Measurements from ENCODE around the gene CES3. TPM values are rescaled to one million over a fixed set of nuclear protein-coding genes. Genes with fewer than 3 reads are reported as not detected.

The CES3 gene
- total RNA-seq, 1 experiment from 2014 or later: 3.7 TPM

DNA sequence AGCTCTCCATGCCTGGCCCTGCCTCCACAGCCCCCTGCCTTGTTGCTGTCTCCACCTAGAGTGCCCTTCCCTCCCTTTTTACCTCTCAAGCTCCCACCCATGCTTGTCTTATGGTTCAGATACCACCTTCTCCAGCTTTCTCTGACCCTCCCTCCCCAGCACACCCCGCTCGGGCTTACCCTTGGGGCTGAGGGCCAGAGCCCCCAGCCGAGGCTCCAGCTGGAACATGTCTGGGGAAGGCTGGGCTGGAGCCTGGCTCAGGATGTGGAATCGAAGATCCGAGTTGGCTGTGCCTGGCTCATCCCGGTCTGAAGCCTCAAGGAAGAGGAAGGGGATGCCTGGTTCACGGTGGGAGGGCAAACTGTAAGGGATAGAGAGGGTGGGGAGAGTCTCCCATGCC is 46.0 kb upstream of the CES3 start:
- Histone ChIP-seq H3K4me1 (ENCODE audit: insufficient read depth, low read length) (no peaks in the 10 kb centered on the region), H3K9me3 (ENCODE audit: control insufficient read depth, low read depth, low read length) (no peaks in the 10 kb centered on the region), H3K9ac (ENCODE audit: extremely low read depth, insufficient read length, low read length) (no peak overlapping the region), H3K79me2 (ENCODE audit: insufficient read depth, low read length) (no peaks in the 10 kb centered on the region), H4K8ac (replicated peaks; ENCODE audit: insufficient read length, low read depth, low read length) (no peak overlapping the region), H3K4me2 (ENCODE audit: insufficient read depth, insufficient read length, low read length) (no peak overlapping the region), H2AFZ (ENCODE audit: low read length) (no peak overlapping the region), H2BK12ac (ENCODE audit: insufficient read length, low read depth, low read length) (no peak overlapping the region), H3K18ac (ENCODE audit: insufficient read length, low read depth, low read length) (no peak overlapping the region), H2BK20ac (ENCODE audit: low read depth, low read length, poor library complexity, severe bottlenecking) (no peak overlapping the region), H3K23me2 (ENCODE audit: insufficient read length, low read depth, low read length, poor library complexity, severe bottlenecking) (no peaks in the 10 kb centered on the region), H2BK15ac (ENCODE audit: low read depth, low read length) (no peak overlapping the region), H3K79me1 (ENCODE audit: insufficient read depth, low read depth, low read length, poor library complexity, severe bottlenecking) (no peaks in the 10 kb centered on the region), H4K20me1 (ENCODE audit: control insufficient read depth, insufficient read depth, insufficient read length) (no peaks in the 10 kb centered on the region), H3K27me3 (ENCODE audit: insufficient read depth, low read length) (no peaks in the 10 kb centered on the region; the same call in 1 of the 2 replicates), H3K14ac (ENCODE audit: insufficient read depth, low read length) (no peak overlapping the region), H2AK5ac (ENCODE audit: insufficient read length, low read length) (no peak overlapping the region), H3T11ph (ENCODE audit: low read length) (no peak overlapping the region), H3K27ac (ENCODE audit: insufficient read length, low read depth, low read length) (no peak overlapping the region), H3K56ac (ENCODE audit: insufficient read length, low read depth, low read length) (no peak overlapping the region), H2BK120ac (ENCODE audit: low read depth, low read length, poor library complexity, severe bottlenecking) (no peak overlapping the region), H2BK5ac (ENCODE audit: insufficient read length, low read length) (no peak overlapping the region), H4K91ac (ENCODE audit: insufficient read length, low read depth, low read length) (no peak overlapping the region), H4K5ac (ENCODE audit: insufficient read length, low read depth, low read length) (no peak overlapping the region), H3K23ac (ENCODE audit: insufficient read length, low read depth, low read length) (no peak overlapping the region), H3K4ac (ENCODE audit: low read depth, low read length) (no peak overlapping the region)
- no peak for DNase-seq
- H3K36me3 Mint-ChIP-seq (ENCODE audit: insufficient read depth in 1 of 3, low read depth in 3 of 3): no peaks in the 10 kb centered on the region; a peak in 1 of 7 replicates
- TF ChIP-seq, protein P1, sequence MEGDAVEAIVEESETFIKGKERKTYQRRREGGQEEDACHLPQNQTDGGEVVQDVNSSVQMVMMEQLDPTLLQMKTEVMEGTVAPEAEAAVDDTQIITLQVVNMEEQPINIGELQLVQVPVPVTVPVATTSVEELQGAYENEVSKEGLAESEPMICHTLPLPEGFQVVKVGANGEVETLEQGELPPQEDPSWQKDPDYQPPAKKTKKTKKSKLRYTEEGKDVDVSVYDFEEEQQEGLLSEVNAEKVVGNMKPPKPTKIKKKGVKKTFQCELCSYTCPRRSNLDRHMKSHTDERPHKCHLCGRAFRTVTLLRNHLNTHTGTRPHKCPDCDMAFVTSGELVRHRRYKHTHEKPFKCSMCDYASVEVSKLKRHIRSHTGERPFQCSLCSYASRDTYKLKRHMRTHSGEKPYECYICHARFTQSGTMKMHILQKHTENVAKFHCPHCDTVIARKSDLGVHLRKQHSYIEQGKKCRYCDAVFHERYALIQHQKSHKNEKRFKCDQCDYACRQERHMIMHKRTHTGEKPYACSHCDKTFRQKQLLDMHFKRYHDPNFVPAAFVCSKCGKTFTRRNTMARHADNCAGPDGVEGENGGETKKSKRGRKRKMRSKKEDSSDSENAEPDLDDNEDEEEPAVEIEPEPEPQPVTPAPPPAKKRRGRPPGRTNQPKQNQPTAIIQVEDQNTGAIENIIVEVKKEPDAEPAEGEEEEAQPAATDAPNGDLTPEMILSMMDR (conservative IDR thresholded peaks at IDR 0.05): no peak
- H3K4me1 Mint-ChIP-seq: peaks cover 0 to 2% of the 10 kb centered on the region in 2 experiments; a peak in 2 of 4 replicates
- no peak overlapping the region for H3K4me3 Mint-ChIP-seq
- no peak overlapping the region for H3K27ac Mint-ChIP-seq
- H3K27me3 Mint-ChIP-seq (ENCODE audit: low read depth): peaks cover 36% of the 10 kb centered on the region
- no CpG with 5 or more reads among the region's 7 CpGs for WGBS (ENCODE audit: extremely low coverage, insufficient read length, low lambda C conversion rate)
- H3K9me3 Mint-ChIP-seq: no peaks in the 10 kb centered on the region

Measured in H9 (cell line).